ENCODE data around the gene CREBBP. TPM values are rescaled to one million over a fixed set of nuclear protein-coding genes. Genes with fewer than 3 reads are reported as not detected.

Gene CREBBP
- total RNA-seq, 1 experiment from 2014 or later = 26.4 TPM

GRCh38 chr16:3810818-3811217 lies 69.7 kb downstream of the CREBBP start:
- H3K9me3 ChIP-seq (ENCODE audit: low read length) = no peaks in the 10 kb centered on the region
- no peak overlapping the region for H3K27ac ChIP-seq (ENCODE audit: low read length)
- no peaks in the 10 kb centered on the region for H3K9me2 ChIP-seq (replicated peaks; ENCODE audit: insufficient read depth, low read length)
- H4K20me1 ChIP-seq (ENCODE audit: insufficient read depth, low read depth, low read length) = 0 out of 2 replicates have a peak, but pooled peaks cover 8% of the 10 kb centered on the region
- no peak overlapping the region for H3K9ac ChIP-seq (ENCODE audit: low read length)
- H2AFZ ChIP-seq (ENCODE audit: low read length) = no peak overlapping the region
- peaks cover 99% of the 10 kb centered on the region for H3K79me2 ChIP-seq (ENCODE audit: low read length)
- H3K27me3 ChIP-seq (ENCODE audit: low read length) = no peaks in the 10 kb centered on the region
- peaks cover 5% of the 10 kb centered on the region; the same call in 1 of the 2 replicates for H3K36me3 ChIP-seq (ENCODE audit: insufficient read depth, low read length)
- no peak overlapping the region for H3K4me3 ChIP-seq (ENCODE audit: low read length)
- H3K4me2 ChIP-seq (ENCODE audit: low read depth, low read length, poor library complexity, severe bottlenecking) = no peak overlapping the region
- peaks cover 14% of the 10 kb centered on the region for H3K4me1 ChIP-seq (ENCODE audit: low read length)
- DNase-seq = no peak

GRCh38 chr16:3810198-3810664 lies 70.3 kb downstream of the CREBBP start:
- no peak for DNase-seq
- Histone ChIP-seq H3K36me3 (ENCODE audit: insufficient read depth, low read length) (peaks cover 5% of the 10 kb centered on the region; the same call in 1 of the 2 replicates), H3K9me2 (replicated peaks; ENCODE audit: insufficient read depth, low read length) (no peaks in the 10 kb centered on the region), H3K4me2 (ENCODE audit: low read depth, low read length, poor library complexity, severe bottlenecking) (no peak overlapping the region), H3K4me1 (ENCODE audit: low read length) (peaks cover 14% of the 10 kb centered on the region), H3K9me3 (ENCODE audit: low read length) (no peaks in the 10 kb centered on the region), H2AFZ (ENCODE audit: low read length) (no peak overlapping the region), H4K20me1 (ENCODE audit: insufficient read depth, low read depth, low read length) (0 out of 2 replicates have a peak, but pooled peaks cover 8% of the 10 kb centered on the region), H3K9ac (ENCODE audit: low read length) (no peak overlapping the region), H3K27ac (ENCODE audit: low read length) (no peak overlapping the region), H3K4me3 (ENCODE audit: low read length) (no peak overlapping the region), H3K27me3 (ENCODE audit: low read length) (no peaks in the 10 kb centered on the region), H3K79me2 (ENCODE audit: low read length) (peaks cover 99% of the 10 kb centered on the region)

- peaks cover 5% of the 10 kb centered on the region; the same call in 1 of the 2 replicates for H3K36me3 ChIP-seq (ENCODE audit: insufficient read depth, low read length)
- H3K27me3 ChIP-seq (ENCODE audit: low read length) = no peaks in the 10 kb centered on the region
- H3K9me3 ChIP-seq (ENCODE audit: low read length) = no peaks in the 10 kb centered on the region
- 0 out of 2 replicates have a peak, but pooled peaks cover 5% of the 10 kb centered on the region for H4K20me1 ChIP-seq (ENCODE audit: insufficient read depth, low read depth, low read length)
- H3K4me2 ChIP-seq (ENCODE audit: low read depth, low read length, poor library complexity, severe bottlenecking) = no peak overlapping the region
- no peak overlapping the region for H3K9ac ChIP-seq (ENCODE audit: low read length)
- no peaks in the 10 kb centered on the region for H3K9me2 ChIP-seq (replicated peaks; ENCODE audit: insufficient read depth, low read length)
- H3K4me1 ChIP-seq (ENCODE audit: low read length) = peaks cover 14% of the 10 kb centered on the region
- H3K27ac ChIP-seq (ENCODE audit: low read length) = no peak overlapping the region
- H2AFZ ChIP-seq (ENCODE audit: low read length) = no peak overlapping the region
- DNase-seq = no peak
- no peak overlapping the region for H3K4me3 ChIP-seq (ENCODE audit: low read length)
- peaks cover 99% of the 10 kb centered on the region for H3K79me2 ChIP-seq (ENCODE audit: low read length)
Measured at GRCh38 chr16:3808308-3809063, 72.0 kb downstream of the CREBBP start.

- no peak overlapping the region for H3K4me2 ChIP-seq (ENCODE audit: low read depth, low read length, poor library complexity, severe bottlenecking)
- peaks cover 5% of the 10 kb centered on the region; the same call in 1 of the 2 replicates for H3K36me3 ChIP-seq (ENCODE audit: insufficient read depth, low read length)
- H4K20me1 ChIP-seq (ENCODE audit: insufficient read depth, low read depth, low read length) = 0 out of 2 replicates have a peak, but pooled peaks cover 3% of the 10 kb centered on the region
- H3K9me2 ChIP-seq (replicated peaks; ENCODE audit: insufficient read depth, low read length) = no peaks in the 10 kb centered on the region
- H3K27me3 ChIP-seq (ENCODE audit: low read length) = no peaks in the 10 kb centered on the region
- DNase-seq = no peak
- H3K27ac ChIP-seq (ENCODE audit: low read length) = no peak overlapping the region
- no peaks in the 10 kb centered on the region for H3K9me3 ChIP-seq (ENCODE audit: low read length)
- no peak overlapping the region for H3K4me3 ChIP-seq (ENCODE audit: low read length)
- H2AFZ ChIP-seq (ENCODE audit: low read length) = no peak overlapping the region
- peaks cover 96% of the 10 kb centered on the region for H3K79me2 ChIP-seq (ENCODE audit: low read length)
- H3K9ac ChIP-seq (ENCODE audit: low read length) = no peak overlapping the region
- H3K4me1 ChIP-seq (ENCODE audit: low read length) = peaks cover 14% of the 10 kb centered on the region
Measured at GRCh38 chr16:3807425-3808123, 72.9 kb downstream of the CREBBP start.

GRCh38 chr16:3804426-3805016 lies 76.0 kb downstream of the CREBBP start:
- Histone ChIP-seq H3K36me3 (ENCODE audit: insufficient read depth, low read length) (no peaks in the 10 kb centered on the region; the same call in 1 of the 2 replicates), H3K27ac (ENCODE audit: low read length) (no peak overlapping the region), H3K4me2 (ENCODE audit: low read depth, low read length, poor library complexity, severe bottlenecking) (no peak overlapping the region), H2AFZ (ENCODE audit: low read length) (no peak overlapping the region), H3K79me2 (ENCODE audit: low read length) (peaks cover 95% of the 10 kb centered on the region), H3K4me3 (ENCODE audit: low read length) (no peak overlapping the region), H3K9me2 (replicated peaks; ENCODE audit: insufficient read depth, low read length) (no peaks in the 10 kb centered on the region), H4K20me1 (ENCODE audit: insufficient read depth, low read depth, low read length) (no peaks in the 10 kb centered on the region), H3K4me1 (ENCODE audit: low read length) (peaks cover 14% of the 10 kb centered on the region), H3K9me3 (ENCODE audit: low read length) (no peaks in the 10 kb centered on the region), H3K27me3 (ENCODE audit: low read length) (no peaks in the 10 kb centered on the region), H3K9ac (ENCODE audit: low read length) (no peak overlapping the region)
- no peak for DNase-seq

GRCh38 chr16:3800477-3801270 lies 79.8 kb downstream of the CREBBP start:
- DNase-seq = no peak
- H3K9me2 ChIP-seq (replicated peaks; ENCODE audit: insufficient read depth, low read length) = no peaks in the 10 kb centered on the region
- H3K9me3 ChIP-seq (ENCODE audit: low read length) = no peaks in the 10 kb centered on the region
- H3K4me1 ChIP-seq (ENCODE audit: low read length) = peaks cover 28% of the 10 kb centered on the region
- H3K4me2 ChIP-seq (ENCODE audit: low read depth, low read length, poor library complexity, severe bottlenecking) = no peak overlapping the region
- H3K27me3 ChIP-seq (ENCODE audit: low read length) = no peaks in the 10 kb centered on the region
- no peaks in the 10 kb centered on the region for H4K20me1 ChIP-seq (ENCODE audit: insufficient read depth, low read depth, low read length)
- H3K27ac ChIP-seq (ENCODE audit: low read length) = no peak overlapping the region
- no peak overlapping the region for H2AFZ ChIP-seq (ENCODE audit: low read length)
- no peak overlapping the region for H3K9ac ChIP-seq (ENCODE audit: low read length)
- no peak overlapping the region for H3K4me3 ChIP-seq (ENCODE audit: low read length)
- no peaks in the 10 kb centered on the region for H3K36me3 ChIP-seq (ENCODE audit: insufficient read depth, low read length)
- H3K79me2 ChIP-seq (ENCODE audit: low read length) = peaks cover 96% of the 10 kb centered on the region

- Histone ChIP-seq H3K9me2 (replicated peaks; ENCODE audit: insufficient read depth, low read length) (no peaks in the 10 kb centered on the region), H4K20me1 (ENCODE audit: insufficient read depth, low read depth, low read length) (no peaks in the 10 kb centered on the region), H3K36me3 (ENCODE audit: insufficient read depth, low read length) (no peaks in the 10 kb centered on the region), H3K9ac (ENCODE audit: low read length) (no peak overlapping the region), H3K4me1 (ENCODE audit: low read length) (peaks cover 28% of the 10 kb centered on the region), H3K9me3 (ENCODE audit: low read length) (no peaks in the 10 kb centered on the region), H3K4me3 (ENCODE audit: low read length) (no peak overlapping the region), H3K27me3 (ENCODE audit: low read length) (no peaks in the 10 kb centered on the region), H3K4me2 (ENCODE audit: low read depth, low read length, poor library complexity, severe bottlenecking) (no peak overlapping the region), H3K79me2 (ENCODE audit: low read length) (peaks cover 96% of the 10 kb centered on the region), H2AFZ (ENCODE audit: low read length) (no peak overlapping the region), H3K27ac (ENCODE audit: low read length) (no peak overlapping the region)
- DNase-seq = no peak
Measured at GRCh38 chr16:3800019-3800418, 80.5 kb downstream of the CREBBP start.

All from Karpas-422 (cell line).